ENCODE results near the gene PDXDC1.
"Not testable (repeated sequence)": the region's sequence is repeated elsewhere in the genome, so short reads cannot be mapped to it uniquely, and the experiment has no call there.

Gene PDXDC1

DNA sequence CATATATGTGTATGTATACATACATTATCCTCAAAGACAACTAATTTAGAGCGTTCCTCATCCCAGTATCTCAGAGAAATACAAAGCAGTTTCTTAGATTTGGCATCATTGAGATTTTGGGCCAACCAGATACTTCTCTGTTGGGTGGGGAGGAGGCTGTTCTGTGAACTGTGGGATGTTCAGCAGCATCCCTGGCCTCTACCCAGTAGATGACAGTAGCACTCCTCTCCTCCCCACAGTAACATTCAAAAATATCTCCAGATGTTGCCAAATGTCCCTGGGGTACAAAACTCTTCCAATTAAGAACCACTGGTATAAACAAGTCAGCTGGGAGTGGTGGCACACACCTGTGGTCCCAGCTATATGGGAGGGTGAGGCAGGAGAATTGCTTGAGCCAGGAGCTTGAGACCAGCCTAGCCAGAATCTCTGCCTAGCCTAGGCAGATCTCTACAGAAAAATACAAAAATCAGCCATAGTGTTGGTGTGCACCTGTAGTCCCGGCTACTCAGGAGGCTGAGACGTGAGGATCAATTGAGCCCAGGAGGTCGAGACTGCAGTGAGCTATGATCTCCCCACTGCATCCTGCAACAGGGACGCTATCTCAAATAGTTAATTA lies 125.7 kb downstream of the PDXDC1 start:
- H3K36me3 ChIP-seq; H3K27me3 ChIP-seq; H3K9me3 ChIP-seq (replicated peaks in 1 of 11); H3K4me2 ChIP-seq; H4K20me1 ChIP-seq; H3K4me1 ChIP-seq; H3K9ac ChIP-seq; H3K4me3 ChIP-seq; H3K27ac ChIP-seq: not testable (repeated sequence)

DNA sequence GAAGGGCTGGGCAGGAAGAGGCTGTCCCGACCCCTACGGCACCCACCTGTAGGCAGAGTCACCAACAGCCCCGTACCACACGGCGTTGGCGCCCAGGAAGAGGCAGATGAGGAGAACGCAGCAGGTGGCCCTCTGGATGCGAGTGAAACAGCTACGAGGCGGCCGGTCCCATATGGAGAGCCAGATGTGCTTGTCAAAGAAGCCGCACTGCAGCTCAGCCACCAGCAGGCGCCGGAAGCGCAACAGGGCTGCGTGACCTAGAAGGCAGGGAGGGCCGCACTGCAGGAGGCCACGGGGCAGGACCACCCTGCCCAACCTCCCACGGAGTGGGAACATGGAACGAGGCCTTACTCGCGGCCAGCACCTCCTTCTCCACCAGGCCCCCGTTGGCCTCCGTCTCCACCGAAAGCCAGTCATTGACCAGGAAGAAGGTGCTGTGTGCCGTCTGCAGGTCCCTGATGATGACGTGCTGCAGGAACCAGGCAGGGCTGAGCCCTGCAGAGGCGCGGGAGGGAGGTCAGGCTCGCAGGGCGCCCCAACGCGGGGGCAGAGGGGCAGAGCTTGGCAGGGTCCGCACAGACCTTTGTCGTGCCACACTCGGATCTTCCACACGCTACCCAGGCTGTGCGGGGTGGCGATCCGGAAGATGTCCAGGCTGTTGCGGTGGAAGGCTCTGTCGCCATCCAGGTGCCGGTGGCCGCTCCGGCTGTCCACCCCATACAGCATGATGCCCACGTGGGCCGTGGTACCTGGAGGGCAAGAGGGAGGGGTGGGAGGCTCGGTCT lies 153.0 kb downstream of the PDXDC1 start:
- H3K9me3 ChIP-seq (replicated peaks in 1 of 11); H3K4me1 ChIP-seq: not testable (repeated sequence)
- peaks cover 0 to 20% (median 4%) of the 10 kb centered on the region in 11 experiments; a peak in 11 of 22 replicates for H3K36me3 ChIP-seq

DNA sequence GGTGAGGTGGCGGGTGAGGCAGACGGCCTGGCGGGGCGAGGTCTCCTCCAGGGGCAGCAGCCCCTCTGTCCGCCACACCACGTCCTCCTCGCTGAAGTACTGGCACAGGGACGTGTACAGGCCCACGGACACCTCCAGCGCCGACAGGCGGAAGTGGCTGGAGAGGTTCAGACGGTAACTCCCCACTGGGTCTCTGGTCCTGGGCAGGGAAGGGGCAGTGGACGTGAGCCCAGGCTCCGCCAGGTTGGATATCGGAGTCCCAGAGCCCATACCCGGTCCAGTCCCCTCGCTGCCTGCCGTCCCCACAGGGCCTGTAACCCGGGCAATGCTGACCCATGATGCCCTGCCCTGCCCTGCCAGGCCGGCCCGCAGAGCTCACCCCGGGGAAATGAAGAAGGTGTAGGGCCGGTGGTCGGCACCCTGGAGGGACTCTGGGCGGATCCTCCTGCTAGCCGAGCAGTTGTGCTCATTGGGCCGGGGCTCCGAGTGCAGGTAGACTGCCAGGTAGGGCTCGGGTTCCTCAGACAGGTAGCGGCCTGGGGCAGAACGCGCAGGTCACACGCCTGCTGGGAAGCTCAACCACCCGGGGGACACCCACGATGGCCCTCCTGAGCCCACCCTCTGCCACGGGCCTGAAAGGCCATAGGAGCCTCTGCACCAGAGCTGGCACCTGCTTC lies 155.6 kb downstream of the PDXDC1 start:
- not testable (repeated sequence) for H3K9me3 ChIP-seq (replicated peaks in 1 of 11); H3K9ac ChIP-seq; H4K20me1 ChIP-seq; H3K4me3 ChIP-seq; H3K4me1 ChIP-seq; H3K27ac ChIP-seq; H3K4me2 ChIP-seq; H3K27me3 ChIP-seq
- peaks cover 0 to 24% (median 5%) of the 10 kb centered on the region in 11 experiments; a peak in 11 of 22 replicates for H3K36me3 ChIP-seq

More for the DNA sequence above, 153.0 kb downstream of the PDXDC1 start:
- not testable (repeated sequence) for H4K20me1 ChIP-seq, H3K4me2 ChIP-seq, H3K4me3 ChIP-seq, H3K9ac ChIP-seq, H3K27me3 ChIP-seq, H3K27ac ChIP-seq

DNA sequence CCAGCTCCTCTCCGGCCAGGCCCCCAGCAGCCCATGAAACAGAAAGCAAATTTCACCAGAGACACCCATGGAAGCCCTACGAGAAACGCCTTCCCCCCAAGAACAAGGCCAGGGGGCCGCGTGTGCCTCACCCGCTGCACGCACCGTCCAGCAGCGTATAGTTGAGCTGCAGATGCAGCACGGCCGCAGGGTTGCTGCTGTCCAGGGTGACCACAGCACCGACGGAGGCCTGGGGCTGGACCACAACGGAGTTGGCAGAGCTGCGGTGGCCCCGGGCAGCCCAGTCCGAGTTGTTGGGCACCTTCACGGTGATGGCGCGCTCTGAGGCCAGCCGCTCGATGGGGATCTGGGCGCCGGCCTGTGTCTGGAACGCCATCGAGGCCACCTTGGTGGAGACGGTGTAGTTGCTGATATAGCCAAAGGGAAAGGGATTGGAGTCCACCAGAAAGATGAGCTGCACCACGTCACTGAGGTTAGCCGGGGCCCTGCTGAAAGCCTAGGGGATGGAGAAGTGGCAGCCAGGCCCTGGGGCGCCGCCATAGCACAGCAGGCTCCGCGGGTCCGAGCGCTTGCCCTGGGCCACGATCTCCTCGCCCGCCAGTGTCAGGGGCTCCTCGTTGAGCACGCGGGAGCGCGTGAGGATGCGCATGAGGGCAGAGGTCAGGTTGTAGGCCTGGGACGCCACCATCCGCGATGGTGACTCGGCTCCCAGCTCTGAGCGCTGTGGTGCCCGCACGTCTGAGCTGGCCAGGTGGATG lies 156.3 kb downstream of the PDXDC1 start:
- H3K4me1 ChIP-seq; H4K20me1 ChIP-seq; H3K4me3 ChIP-seq; H3K9me3 ChIP-seq (replicated peaks in 1 of 11); H3K9ac ChIP-seq; H3K27ac ChIP-seq; H3K4me2 ChIP-seq; H3K27me3 ChIP-seq: not testable (repeated sequence)
- peaks cover 0 to 29% (median 5%) of the 10 kb centered on the region in 11 experiments; a peak in 11 of 22 replicates for H3K36me3 ChIP-seq

GRCh38 chr16:15132719-15133428 lies 158.0 kb downstream of the PDXDC1 start:
- not testable (repeated sequence) for H3K27ac ChIP-seq; H3K4me3 ChIP-seq; H3K9me3 ChIP-seq (replicated peaks in 1 of 11); H3K9ac ChIP-seq; H4K20me1 ChIP-seq; H3K27me3 ChIP-seq; H3K4me1 ChIP-seq; H3K4me2 ChIP-seq
- peaks cover 0 to 21% (median 4%) of the 10 kb centered on the region in 11 experiments; a peak in 11 of 22 replicates for H3K36me3 ChIP-seq

DNA sequence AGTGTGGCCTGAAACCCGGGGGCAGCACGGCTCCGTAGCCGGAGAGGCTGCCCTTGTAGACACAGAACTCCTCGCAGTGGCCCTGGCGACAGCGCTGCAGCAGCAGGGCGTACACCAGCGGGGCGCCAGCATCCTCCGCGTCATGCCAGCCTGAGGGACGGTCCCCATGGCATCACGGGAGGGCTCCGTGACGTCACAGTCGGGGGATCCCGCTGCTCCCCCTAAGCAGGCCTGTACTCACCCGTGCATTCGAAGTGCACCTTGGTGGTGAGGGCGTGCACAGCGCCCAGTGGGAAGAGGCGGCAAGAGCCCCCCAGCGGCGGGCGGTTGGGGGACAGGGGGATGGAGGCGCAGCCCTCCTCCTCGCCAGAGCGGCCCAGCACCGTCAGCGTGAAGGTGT lies 158.7 kb downstream of the PDXDC1 start:
- not testable (repeated sequence) for H3K9ac ChIP-seq; H3K4me1 ChIP-seq; H3K27me3 ChIP-seq; H3K9me3 ChIP-seq (replicated peaks in 1 of 11); H3K4me2 ChIP-seq; H4K20me1 ChIP-seq; H3K4me3 ChIP-seq; H3K27ac ChIP-seq
- H3K36me3 ChIP-seq = peaks cover 0 to 17% (median 3%) of the 10 kb centered on the region in 11 experiments; a peak in 9 of 22 replicates

- not testable (repeated sequence) for H3K4me2 ChIP-seq, H3K27me3 ChIP-seq
- H3K36me3 ChIP-seq = peaks cover 0 to 17% (median 3%) of the 10 kb centered on the region in 11 experiments; a peak in 9 of 22 replicates
Measured at GRCh38 chr16:15134752-15135482, 160.1 kb downstream of the PDXDC1 start.

DNA sequence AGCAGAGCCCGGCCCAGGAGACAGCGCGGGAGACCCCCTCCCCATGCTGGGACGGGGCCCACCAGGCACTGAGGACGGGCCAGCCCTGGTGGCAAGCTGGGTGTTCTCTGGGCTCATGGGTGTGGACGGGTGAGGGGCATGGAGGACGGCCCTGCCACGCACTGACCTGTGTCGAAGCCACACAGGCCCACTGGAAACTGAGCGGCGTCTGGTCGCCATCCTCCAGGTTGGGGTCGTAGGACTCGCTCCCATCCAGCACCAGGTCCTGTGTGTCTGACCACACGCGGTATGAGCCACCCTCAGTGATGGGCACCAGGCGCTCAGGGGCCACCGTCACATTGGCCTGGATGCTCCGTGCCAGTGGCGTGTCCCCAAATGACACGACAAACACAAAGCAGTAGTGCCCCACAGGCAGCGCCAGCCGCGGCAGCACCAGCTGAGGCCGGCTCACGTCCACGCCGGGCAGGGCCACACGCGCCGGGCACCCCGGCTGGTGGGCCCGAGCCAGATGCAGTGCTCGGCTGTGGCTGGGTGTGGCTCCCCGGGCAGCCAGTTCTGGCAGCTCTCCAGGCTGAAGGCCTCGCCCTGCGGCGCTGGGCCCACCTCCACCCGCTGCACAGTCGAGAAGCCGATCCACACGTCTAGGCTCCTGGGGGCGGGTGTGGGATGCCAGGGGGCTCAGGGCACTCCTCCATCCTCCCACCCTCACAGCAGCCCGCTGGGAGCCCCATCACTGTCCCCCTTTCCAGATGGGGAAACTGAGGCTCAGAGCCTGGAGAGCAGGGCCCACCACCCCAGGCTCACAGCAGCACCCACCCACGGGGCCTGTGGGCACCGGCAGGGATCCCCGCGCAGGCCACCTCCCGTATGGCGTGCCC lies 160.9 kb downstream of the PDXDC1 start:
- not testable (repeated sequence) for H3K27ac ChIP-seq; H3K4me2 ChIP-seq; H3K27me3 ChIP-seq; H3K9me3 ChIP-seq (replicated peaks in 1 of 11); H3K4me1 ChIP-seq; H3K9ac ChIP-seq; H3K4me3 ChIP-seq
- H3K36me3 ChIP-seq = peaks cover 0 to 13% (median 0%) of the 10 kb centered on the region in 11 experiments; a peak in 8 of 22 replicates
- peaks cover 2 to 21% (median 13%) of the 10 kb centered on the region in 11 experiments; a peak in 18 of 22 replicates for H4K20me1 ChIP-seq

More at GRCh38 chr16:15134752-15135482, 160.1 kb downstream of the PDXDC1 start:
- not testable (repeated sequence) for H3K4me1 ChIP-seq; H3K27ac ChIP-seq; H3K4me3 ChIP-seq; H3K9me3 ChIP-seq (replicated peaks in 1 of 11); H3K9ac ChIP-seq
- peaks cover 0 to 13% (median 5%) of the 10 kb centered on the region in 11 experiments; a peak in 13 of 22 replicates for H4K20me1 ChIP-seq

DNA sequence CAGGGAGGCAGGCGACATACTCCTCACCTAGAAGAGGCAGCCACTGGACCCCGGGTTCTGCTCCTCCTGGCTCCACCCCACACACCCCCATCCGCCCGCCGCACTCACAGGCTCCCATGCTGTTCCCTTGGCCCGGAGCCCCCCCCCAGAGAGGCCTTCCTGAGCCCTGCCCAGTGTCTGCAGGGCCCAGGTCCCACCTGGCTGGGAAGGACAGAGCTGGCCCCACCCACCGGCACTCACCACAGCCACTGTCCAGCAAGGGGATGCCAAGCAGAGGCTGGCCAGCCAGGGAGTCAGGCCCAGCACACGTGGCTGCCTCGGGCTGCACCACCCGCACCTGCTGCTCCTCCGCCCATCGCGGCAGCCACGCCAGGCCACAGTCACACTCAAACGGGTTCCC lies 162.7 kb downstream of the PDXDC1 start:
- H3K27me3 ChIP-seq; H3K4me2 ChIP-seq; H3K4me3 ChIP-seq; H3K4me1 ChIP-seq; H3K9me3 ChIP-seq (replicated peaks in 1 of 11); H3K9ac ChIP-seq; H3K27ac ChIP-seq: not testable (repeated sequence)
- Histone ChIP-seq H3K36me3 (peaks cover 0 to 13% (median 0%) of the 10 kb centered on the region in 11 experiments; a peak in 8 of 22 replicates), H4K20me1 (peaks cover 11 to 38% (median 29%) of the 10 kb centered on the region in 11 experiments; a peak in 19 of 22 replicates)

GRCh38 chr16:15140444-15141365 lies 165.9 kb downstream of the PDXDC1 start:
- not testable (repeated sequence) for H3K4me2 ChIP-seq; H3K27ac ChIP-seq; H3K36me3 ChIP-seq; H3K4me3 ChIP-seq; H3K27me3 ChIP-seq; H3K9ac ChIP-seq; H3K9me3 ChIP-seq (replicated peaks in 1 of 11)
- H4K20me1 ChIP-seq = peaks cover 34 to 70% (median 57%) of the 10 kb centered on the region in 11 experiments; a peak in 20 of 22 replicates
- H3K4me1 ChIP-seq = peaks cover 19 to 24% (median 21%) of the 10 kb centered on the region in 10 experiments

Measured in BLaER1 treated with 17β-estradiol and CSF1 and Interleukin-3, amounts not matched to agents 10 nM and 100 nM (cell line).